ENCODE data around the gene CLIP3. TPM values are rescaled to one million over a fixed set of nuclear protein-coding genes. Genes with fewer than 3 reads are reported as not detected.

CLIP3 gene
- total and polyA plus RNA-seq, 2 donors (not counting 1 experiment from before 2014, with no cell fraction given): 0.42 to 1.3 TPM

- no peak for ATAC-seq (ENCODE audit: low read depth)
- no peaks in the 10 kb centered on the region for H3K9me3 Mint-ChIP-seq (ENCODE audit: insufficient read depth)
- no peaks in the 10 kb centered on the region for H4K20me1 ChIP-seq (ENCODE audit: control insufficient read depth, insufficient read depth, low read length, poor library complexity, severe bottlenecking)
- POLR2A ChIA-PET: no interaction called here
- no peaks in the 10 kb centered on the region for H3K36me3 ChIP-seq (replicated peaks in 1 of 2; ENCODE audit: control extremely low read depth in 1 of 2, control insufficient read depth in 1 of 2, extremely low read depth in 1 of 2, insufficient read depth in 2 of 2, low read length in 1 of 2)
- no peaks in the 10 kb centered on the region for H3K9me3 ChIP-seq (ENCODE audit: control extremely low read depth in 1 of 3, control insufficient read depth in 2 of 3, insufficient read depth in 1 of 3, low read length in 2 of 3)
- CTCF ChIA-PET: no interaction called here
- intact Hi-C loops (cut with micrococcal nuclease): no loop called here
- no peaks in the 10 kb centered on the region for H3K4me1 Mint-ChIP-seq
- H3K27ac ChIP-seq (ENCODE audit: low read length in 2 of 2): no peak overlapping the region
- no peak overlapping the region for H3K4me3 Mint-ChIP-seq
- H3K4me1 ChIP-seq (ENCODE audit: control insufficient read depth in 2 of 2, insufficient read depth in 2 of 2, low read length in 2 of 2): no peaks in the 10 kb centered on the region
- TF ChIP-seq CTCF (IDR thresholded peaks at IDR 0.05) (no peak), EZH2 (IDR thresholded peaks at IDR 0.05; ENCODE audit: borderline replicate concordance, insufficient read depth, low read depth, low read length, poor library complexity, severe bottlenecking) (no peak)
- peaks cover 45% of the 10 kb centered on the region for H3K27me3 Mint-ChIP-seq
- H3K4me2 ChIP-seq (replicated peaks; ENCODE audit: low read depth, low read length, poor library complexity, severe bottlenecking): no peak overlapping the region
- WGBS (ENCODE audit: insufficient coverage): 62% methylated on average over 20 of the region's 20 CpGs
- no peak overlapping the region for H3K9ac ChIP-seq (ENCODE audit: low read length)
- no peak overlapping the region for H2AFZ ChIP-seq (ENCODE audit: insufficient read depth, low read depth, low read length, poor library complexity, severe bottlenecking)
- no peaks in the 10 kb centered on the region for H3K79me2 ChIP-seq (ENCODE audit: control insufficient read depth, insufficient read depth, low read length)
- peaks cover 0 to 17% (median 0%) of the 10 kb centered on the region in 4 experiments for H3K27me3 ChIP-seq (replicated peaks in 1 of 4; ENCODE audit: control extremely low read depth in 1 of 4, control insufficient read depth in 3 of 4, insufficient read depth in 4 of 4, low read length in 3 of 4)
- H3K27ac Mint-ChIP-seq: no peak overlapping the region
- no peak overlapping the region for H3K4me3 ChIP-seq (ENCODE audit: control extremely low read depth in 1 of 5, extremely low read depth in 1 of 5, insufficient read depth in 1 of 5, low read depth in 2 of 5, low read length in 4 of 5)
- DNase-seq: no peak
Measured at GRCh38 chr19:35978832-35979365, 53.8 kb downstream of the CLIP3 start.

- no peaks in the 10 kb centered on the region for H3K9me3 Mint-ChIP-seq (ENCODE audit: insufficient read depth)
- POLR2A ChIA-PET: no interaction called here
Measured at GRCh38 chr19:35978271-35978670, 54.4 kb downstream of the CLIP3 start.

More at GRCh38 chr19:35978271-35978670, 54.4 kb downstream of the CLIP3 start:
- no peak overlapping the region for H3K9ac ChIP-seq (ENCODE audit: low read length)
- H3K9me3 ChIP-seq (ENCODE audit: control extremely low read depth in 1 of 3, control insufficient read depth in 2 of 3, insufficient read depth in 1 of 3, low read length in 2 of 3): no peaks in the 10 kb centered on the region
- CTCF ChIA-PET: no interaction called here
- H3K4me3 Mint-ChIP-seq: no peak overlapping the region
- no peaks in the 10 kb centered on the region for H3K36me3 ChIP-seq (replicated peaks in 1 of 2; ENCODE audit: control extremely low read depth in 1 of 2, control insufficient read depth in 1 of 2, extremely low read depth in 1 of 2, insufficient read depth in 2 of 2, low read length in 1 of 2)
- H2AFZ ChIP-seq (ENCODE audit: insufficient read depth, low read depth, low read length, poor library complexity, severe bottlenecking): no peak overlapping the region
- H3K27me3 Mint-ChIP-seq: peaks cover 40% of the 10 kb centered on the region
- DNase-seq (no peak), ATAC-seq (ENCODE audit: low read depth) (no peak)
- whole genome bisulfite sequencing (ENCODE audit: insufficient coverage): 61% methylated on average over 5 of the region's 5 CpGs
- H3K27ac Mint-ChIP-seq: no peak overlapping the region
- H3K4me2 ChIP-seq (replicated peaks; ENCODE audit: low read depth, low read length, poor library complexity, severe bottlenecking): no peak overlapping the region
- peaks cover 0 to 14% (median 0%) of the 10 kb centered on the region in 4 experiments for H3K27me3 ChIP-seq (replicated peaks in 1 of 4; ENCODE audit: control extremely low read depth in 1 of 4, control insufficient read depth in 3 of 4, insufficient read depth in 4 of 4, low read length in 3 of 4)
- H3K4me1 ChIP-seq (ENCODE audit: control insufficient read depth in 2 of 2, insufficient read depth in 2 of 2, low read length in 2 of 2): no peaks in the 10 kb centered on the region
- H3K27ac ChIP-seq (ENCODE audit: low read length in 2 of 2): no peak overlapping the region
- TF ChIP-seq EZH2 (IDR thresholded peaks at IDR 0.05; ENCODE audit: borderline replicate concordance, insufficient read depth, low read depth, low read length, poor library complexity, severe bottlenecking) (no peak), CTCF (IDR thresholded peaks at IDR 0.05) (no peak)
- H4K20me1 ChIP-seq (ENCODE audit: control insufficient read depth, insufficient read depth, low read length, poor library complexity, severe bottlenecking): no peaks in the 10 kb centered on the region
- H3K79me2 ChIP-seq (ENCODE audit: control insufficient read depth, insufficient read depth, low read length): no peaks in the 10 kb centered on the region
- intact Hi-C loops (cut with micrococcal nuclease): no loop called here
- H3K4me1 Mint-ChIP-seq: no peaks in the 10 kb centered on the region
- H3K4me3 ChIP-seq (ENCODE audit: control extremely low read depth in 1 of 5, extremely low read depth in 1 of 5, insufficient read depth in 1 of 5, low read depth in 2 of 5, low read length in 4 of 5): no peak overlapping the region

Data from B cell (primary cell).